PC-3 (cell line): ENCODE results near the gene NEMP2. TPM values are rescaled to one million over a fixed set of nuclear protein-coding genes. Genes with fewer than 3 reads are reported as not detected.

ENCODE experiments used
- ATAC-seq: fragments of 200-7000 bp; cut with Tn5 transposase; 2 replicates; pipeline ENCODE4 v1.9.1; 2020; ENCODE audit warnings: mild to moderate bottlenecking, moderate library complexity
- BruUV-seq: library from RNA; stranded (reverse); fragments of 400-500 nt; replicated peaks from 2 replicates; lab custom pipeline; 2021; lab: Mats Ljungman, UMichigan
- CTCF ChIA-PET: fragments of 300-600 bp; sonication (Branson Sonifier 250); formaldehyde crosslinking; loops from one replicate; lab custom pipeline; 2022; ENCODE audit warnings: antibody characterized with exemption; lab: Charles Lee
- POLR2A ChIA-PET: fragments of 300-600 bp; sonication (Branson Sonifier 250); formaldehyde crosslinking; loops from one replicate; lab custom pipeline; 2022; ENCODE audit warnings: antibody characterized with exemption; ENCODE audit not compliant: unreplicated experiment; lab: Charles Lee
- DNase-seq: peaks from one replicate; pipeline ENCODE4 v3.0.0-alpha.2; 2015
- H2AFZ ChIP-seq: fragments of 300-600 bp; sonication (generic); 2 replicates; pipeline ENCODE4 v1.6.0; 2016; ENCODE audit warnings: antibody characterized with exemption, low read length
- H3F3A ChIP-seq: fragments of 300-600 bp; sonication (generic); one replicate; pipeline ENCODE4 v1.6.0; 2017; ENCODE audit warnings: antibody characterized with exemption, low read length, control low read depth, mild to moderate bottlenecking; ENCODE audit not compliant: unreplicated experiment
- H3K27ac ChIP-seq: fragments of 300-600 bp; sonication (generic); 2 replicates; pipeline ENCODE4 v1.5.1; 2016; ENCODE audit warnings: mild to moderate bottlenecking, low read length
- H3K27me3 ChIP-seq: fragments of 300-600 bp; sonication (generic); 2 replicates; pipeline ENCODE4 v1.6.1; 2016; ENCODE audit warnings: low read length, mixed read lengths
- H3K36me3 ChIP-seq: fragments of 300-600 bp; sonication (generic); 2 replicates; pipeline ENCODE4 v1.6.1; 2016; ENCODE audit warnings: low read depth, mixed run types, low read length, mixed read lengths
- H3K4me1 ChIP-seq: fragments of 300-600 bp; sonication (generic); 2 replicates; pipeline ENCODE4 v1.5.1; 2016; ENCODE audit warnings: low read length; ENCODE audit not compliant: insufficient read depth
- H3K4me2 ChIP-seq: fragments of 300-600 bp; sonication (generic); 2 replicates; pipeline ENCODE4 v1.6.0; 2016; ENCODE audit warnings: low read length
- H3K4me3 ChIP-seq: fragments of 300-600 bp; sonication (generic); 2 replicates; pipeline ENCODE4 v1.5.1; 2016; ENCODE audit warnings: mild to moderate bottlenecking, low read length, mixed read lengths
- H3K79me2 ChIP-seq: fragments of 300-600 bp; sonication (generic); 2 replicates; pipeline ENCODE4 v1.6.1; 2017; ENCODE audit warnings: low read length, mixed read lengths
- H3K9ac ChIP-seq: fragments of 300-600 bp; sonication (generic); 2 replicates; pipeline ENCODE4 v1.6.0; 2016; ENCODE audit warnings: mild to moderate bottlenecking, low read length
- H3K9me2 ChIP-seq: fragments of 300-600 bp; sonication (generic); replicated peaks from 2 replicates; pipeline ENCODE4 v1.6.1; 2016; ENCODE audit warnings: mixed run types, low read length, mixed read lengths
- H3K9me3 ChIP-seq: fragments of 300-600 bp; sonication (generic); 2 replicates; pipeline ENCODE4 v1.6.1; 2016; ENCODE audit warnings: low read length, mixed read lengths
- H4K20me1 ChIP-seq: fragments of 300-600 bp; sonication (generic); 2 replicates; pipeline ENCODE4 v1.6.1; 2016; ENCODE audit warnings: low read length, mixed read lengths
- EZH2 ChIP-seq: fragments of 300-600 bp; sonication (generic); IDR thresholded peaks from one replicate; pipeline ENCODE4 v1.6.1; 2017; ENCODE audit warnings: antibody characterized with exemption, mild to moderate bottlenecking, low read length; ENCODE audit not compliant: unreplicated experiment
- EZH2phosphoT487 ChIP-seq: fragments of 300-600 bp; sonication (generic); IDR thresholded peaks from 2 replicates; pipeline ENCODE4 v1.6.1; 2018; ENCODE audit warnings: mild to moderate bottlenecking, antibody characterized with exemption, low read length, borderline replicate concordance
- intact Hi-C: fragments of 100-400 bp; cut with micrococcal nuclease; formaldehyde crosslinking; loops from 2 replicates; pipeline ENCODE4 v1.9.0; 2023
- total RNA-seq: library from RNA; depleted of rRNA; stranded (reverse); fragments of >200 nt; gene quantifications from 2 replicates; pipeline ENCODE4 v1.2.3, GENCODE V29; 2014
- TF ChIP-seq, protein P1 (sequence below): fragments of 300-600 bp; sonication (generic); conservative IDR thresholded peaks from 2 replicates; pipeline ENCODE4 v1.5.1; 2017; ENCODE audit warnings: antibody characterized with exemption, low read depth, mild to moderate bottlenecking, low read length

Gene NEMP2
- total RNA-seq, 1 experiment from 2014 or later, result 3.8 TPM

GRCh38 chr2:190530248-190530900 lies 4.1 kb downstream of the NEMP2 start:
- Histone ChIP-seq H3K9me2 (no peaks in the 10 kb centered on the region), H4K20me1 (no peaks in the 10 kb centered on the region), H2AFZ (no peak overlapping the region)

DNA sequence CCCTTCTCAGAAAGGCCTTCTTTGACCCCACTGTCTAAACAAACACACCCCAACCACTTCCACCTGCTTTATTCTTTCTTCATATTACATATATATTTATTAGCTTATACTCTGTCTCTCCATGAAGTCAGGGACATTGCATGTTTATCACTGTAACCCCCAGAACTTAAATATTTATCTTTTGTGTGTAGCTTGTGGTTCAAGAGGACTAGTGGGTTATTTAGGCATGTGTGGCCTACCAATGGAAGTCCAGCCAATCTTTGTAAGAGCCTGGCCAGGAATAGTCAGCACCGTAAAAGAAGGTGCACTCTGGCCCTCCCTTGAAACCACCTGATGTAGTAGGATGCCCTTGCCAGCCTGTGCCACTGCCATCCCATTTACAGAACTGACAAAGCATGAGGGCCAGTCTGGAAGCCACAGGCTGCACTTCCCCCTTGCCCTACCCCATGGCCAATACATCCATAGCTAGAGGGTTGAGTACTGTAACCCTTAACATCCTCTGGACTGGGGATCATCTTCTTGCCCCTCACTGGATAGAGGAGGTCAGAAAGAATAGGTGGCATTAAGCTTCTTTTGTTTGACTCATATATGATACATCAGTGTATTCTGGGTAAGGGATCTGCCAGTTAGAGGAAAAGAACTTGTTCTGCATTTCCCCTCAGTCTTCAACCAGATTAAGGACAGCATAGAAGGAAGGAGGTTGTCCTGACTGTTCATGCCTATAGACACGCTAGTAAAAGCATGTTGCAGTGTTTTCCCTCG lies 4.9 kb downstream of the NEMP2 start:
- Histone ChIP-seq H3K4me2 (no peak overlapping the region), H3K79me2 (no peaks in the 10 kb centered on the region), H3K27me3 (no peaks in the 10 kb centered on the region), H4K20me1 (no peaks in the 10 kb centered on the region), H3K27ac (no peak overlapping the region), H3K9ac (no peak overlapping the region), H3K4me3 (no peak overlapping the region), H2AFZ (no peak overlapping the region), H3K4me1 (peaks cover 6% of the 10 kb centered on the region), H3K9me3 (no peaks in the 10 kb centered on the region), H3K9me2 (no peaks in the 10 kb centered on the region), H3F3A (no peaks in the 10 kb centered on the region), H3K36me3 (no peaks in the 10 kb centered on the region)
- ATAC-seq, result no peak
- intact Hi-C loops, result loop anchor here (10.0 kb wide), 1 partner anchor 235 kb away; no protein-coding TSS in a partner anchor
- TF ChIP-seq EZH2phosphoT487 (no peak), EZH2 (no peak)
- TF ChIP-seq, protein P1, sequence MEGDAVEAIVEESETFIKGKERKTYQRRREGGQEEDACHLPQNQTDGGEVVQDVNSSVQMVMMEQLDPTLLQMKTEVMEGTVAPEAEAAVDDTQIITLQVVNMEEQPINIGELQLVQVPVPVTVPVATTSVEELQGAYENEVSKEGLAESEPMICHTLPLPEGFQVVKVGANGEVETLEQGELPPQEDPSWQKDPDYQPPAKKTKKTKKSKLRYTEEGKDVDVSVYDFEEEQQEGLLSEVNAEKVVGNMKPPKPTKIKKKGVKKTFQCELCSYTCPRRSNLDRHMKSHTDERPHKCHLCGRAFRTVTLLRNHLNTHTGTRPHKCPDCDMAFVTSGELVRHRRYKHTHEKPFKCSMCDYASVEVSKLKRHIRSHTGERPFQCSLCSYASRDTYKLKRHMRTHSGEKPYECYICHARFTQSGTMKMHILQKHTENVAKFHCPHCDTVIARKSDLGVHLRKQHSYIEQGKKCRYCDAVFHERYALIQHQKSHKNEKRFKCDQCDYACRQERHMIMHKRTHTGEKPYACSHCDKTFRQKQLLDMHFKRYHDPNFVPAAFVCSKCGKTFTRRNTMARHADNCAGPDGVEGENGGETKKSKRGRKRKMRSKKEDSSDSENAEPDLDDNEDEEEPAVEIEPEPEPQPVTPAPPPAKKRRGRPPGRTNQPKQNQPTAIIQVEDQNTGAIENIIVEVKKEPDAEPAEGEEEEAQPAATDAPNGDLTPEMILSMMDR, result no peak
- DNase-seq, result no peak
- ChIA-PET CTCF (no interaction called here), POLR2A (interaction anchor here (0.6 kb wide), 1 partner anchor 123 kb away, joined by 3 read pairs; no protein-coding TSS in a partner anchor)
- no TSS peak for BruUV-seq

More at GRCh38 chr2:190530248-190530900, 4.1 kb downstream of the NEMP2 start:
- TF ChIP-seq, protein P1, result no peak
- TF ChIP-seq EZH2 (no peak), EZH2phosphoT487 (no peak)
- Histone ChIP-seq H3K36me3 (no peaks in the 10 kb centered on the region), H3K27ac (no peak overlapping the region), H3F3A (no peaks in the 10 kb centered on the region), H3K9ac (no peak overlapping the region), H3K79me2 (peaks cover 6% of the 10 kb centered on the region), H3K4me1 (peaks cover 7% of the 10 kb centered on the region), H3K27me3 (no peaks in the 10 kb centered on the region), H3K4me3 (no peak overlapping the region), H3K4me2 (no peak overlapping the region), H3K9me3 (no peaks in the 10 kb centered on the region)
- ATAC-seq (no peak), DNase-seq (no peak)
- CTCF ChIA-PET, result no interaction called here
- no TSS peak for BruUV-seq
- intact Hi-C loops, result loop anchor here (10.0 kb wide), 1 partner anchor 234 kb away; no protein-coding TSS in a partner anchor
- POLR2A ChIA-PET, result interaction anchor here (0.5 to 0.6 kb wide), 2 partner anchors 106 to 123 kb away, joined by 3 read pairs; no protein-coding TSS in a partner anchor
